Mesendoderm (in vitro differentiated cells): ENCODE results near the gene ZPR1.

ENCODE experiments used
- DNase-seq: peaks from one replicate; pipeline ENCODE4 v3.0.0; 2013
- H2AK5ac ChIP-seq: 2 replicates; pipeline ENCODE4 v1.6.1; 2013; ENCODE audit warnings: low read length, inconsistent platforms
- H2BK120ac ChIP-seq: 2 replicates; pipeline ENCODE4 v1.6.1; 2013; ENCODE audit warnings: low read depth, mild to moderate bottlenecking, low read length, moderate library complexity, mixed read lengths
- H2BK15ac ChIP-seq: replicated peaks from 2 replicates; pipeline ENCODE4 v1.6.1; 2013; ENCODE audit warnings: low read depth, mild to moderate bottlenecking, moderate library complexity
- H2BK5ac ChIP-seq: 2 replicates; pipeline ENCODE4 v1.6.1; 2013; ENCODE audit warnings: low read length, inconsistent platforms
- H3K18ac ChIP-seq: 2 replicates; pipeline ENCODE4 v1.6.1; 2013; ENCODE audit warnings: mild to moderate bottlenecking, low read length, mixed read lengths
- H3K23ac ChIP-seq: one replicate; pipeline ENCODE4 v1.6.1; 2013; ENCODE audit warnings: low read length
- H3K27ac ChIP-seq: 2 replicates; pipeline ENCODE4 v1.5.1; 2013; ENCODE audit warnings: low read depth, mild to moderate bottlenecking, inconsistent platforms, low read length, moderate library complexity
- H3K27me3 ChIP-seq: 2 replicates; pipeline ENCODE4 v1.6.1; 2013; ENCODE audit warnings: low read length, control low read depth, mild to moderate bottlenecking, inconsistent platforms; ENCODE audit not compliant: insufficient read depth, poor library complexity
- H3K36me3 ChIP-seq: 2 replicates; pipeline ENCODE4 v1.6.1; 2013; ENCODE audit warnings: low read length, inconsistent platforms; ENCODE audit not compliant: control insufficient read depth, insufficient read depth
- H3K4ac ChIP-seq: one replicate; pipeline ENCODE4 v1.6.1; 2013; ENCODE audit warnings: low read depth, mild to moderate bottlenecking, low read length, moderate library complexity
- H3K4me1 ChIP-seq: 2 replicates; pipeline ENCODE4 v1.6.1; 2013; ENCODE audit warnings: low read depth, low read length, inconsistent platforms; ENCODE audit not compliant: control insufficient read depth
- H3K4me2 ChIP-seq: 2 replicates; pipeline ENCODE4 v1.6.1; 2013; ENCODE audit warnings: low read length
- H3K4me3 ChIP-seq: 2 replicates; pipeline ENCODE4 v1.5.1; 2013; ENCODE audit warnings: mild to moderate bottlenecking, low read length
- H3K56ac ChIP-seq: one replicate; pipeline ENCODE4 v1.6.1; 2013; ENCODE audit warnings: low read length
- H3K79me1 ChIP-seq: 2 replicates; pipeline ENCODE4 v1.6.1; 2013; ENCODE audit warnings: low read length, inconsistent platforms
- H3K79me2 ChIP-seq: 2 replicates; pipeline ENCODE4 v1.6.1; 2013; ENCODE audit warnings: mild to moderate bottlenecking, low read length; ENCODE audit not compliant: control insufficient read depth, insufficient read depth
- H3K9ac ChIP-seq: 2 replicates; pipeline ENCODE4 v1.6.1; 2013; ENCODE audit warnings: low read length, inconsistent platforms
- H4K5ac ChIP-seq: one replicate; pipeline ENCODE4 v1.6.1; 2013; ENCODE audit warnings: low read length
- H4K8ac ChIP-seq: one replicate; pipeline ENCODE4 v1.6.1; 2013; ENCODE audit warnings: low read depth, mild to moderate bottlenecking, control low read depth, low read length, moderate library complexity
- WGBS: extraction: QIAGEN DNeasy Blood & Tissue Kit; methylation state at CpG from one replicate; pipeline ENCODE4 v1.1.7; 2013; ENCODE audit warnings: low lambda C conversion rate, missing lambda C conversion rate; ENCODE audit not compliant: insufficient coverage; ENCODE audit errors: extremely low coverage; 5-methylcytosine and 5-hydroxymethylcytosine counted together

ZPR1 gene

GRCh38 chr11:116833816-116834534 is 46.2 kb upstream of the ZPR1 start:
- Histone ChIP-seq H2BK5ac (no peak overlapping the region), H3K79me2 (no peaks in the 10 kb centered on the region), H2AK5ac (no peak overlapping the region), H3K4me1 (peaks cover 8% of the 10 kb centered on the region), H3K18ac (no peak overlapping the region), H3K23ac (no peak overlapping the region), H3K4me3 (no peak overlapping the region), H3K27me3 (no peaks in the 10 kb centered on the region), H3K79me1 (no peaks in the 10 kb centered on the region), H3K36me3 (no peaks in the 10 kb centered on the region), H3K9ac (no peak overlapping the region), H4K8ac (no peak overlapping the region), H4K5ac (no peak overlapping the region), H2BK15ac (no peak overlapping the region), H2BK120ac (no peak overlapping the region), H3K56ac (no peak overlapping the region), H3K27ac (no peak overlapping the region), H3K4me2 (no peak overlapping the region), H3K4ac (no peak overlapping the region)
- no peak for DNase-seq
- WGBS, result no CpG with 5 or more reads among the region's 14 CpGs

- H2BK120ac ChIP-seq, result no peak overlapping the region
- H4K5ac ChIP-seq, result no peak overlapping the region
- no peak overlapping the region for H2AK5ac ChIP-seq
- no peak overlapping the region for H3K4ac ChIP-seq
- no CpG with 5 or more reads among the region's 10 CpGs for WGBS
- H3K4me2 ChIP-seq, result no peak overlapping the region
- peaks cover 8% of the 10 kb centered on the region for H3K4me1 ChIP-seq
- no peak overlapping the region for H3K56ac ChIP-seq
- H3K36me3 ChIP-seq, result no peaks in the 10 kb centered on the region
- H3K27ac ChIP-seq, result no peak overlapping the region
- no peak overlapping the region for H2BK15ac ChIP-seq
- H3K79me1 ChIP-seq, result no peaks in the 10 kb centered on the region
- H3K18ac ChIP-seq, result no peak overlapping the region
- H4K8ac ChIP-seq, result no peak overlapping the region
- no peaks in the 10 kb centered on the region for H3K79me2 ChIP-seq
- H3K27me3 ChIP-seq, result no peaks in the 10 kb centered on the region
- no peak overlapping the region for H3K4me3 ChIP-seq
- H3K23ac ChIP-seq, result no peak overlapping the region
- H2BK5ac ChIP-seq, result no peak overlapping the region
- DNase-seq, result no peak
- no peak overlapping the region for H3K9ac ChIP-seq
These were observed 45.6 kb upstream of the ZPR1 start for GRCh38 chr11:116833491-116833815.

- no peak overlapping the region for H3K4ac ChIP-seq
These were observed 44.8 kb upstream of the ZPR1 start for GRCh38 chr11:116832350-116833290.

GRCh38 chr11:116831790-116832349 is 44.0 kb upstream of the ZPR1 start:
- H3K79me2 ChIP-seq, result no peaks in the 10 kb centered on the region
- no peak overlapping the region for H3K4me3 ChIP-seq
- H2BK15ac ChIP-seq, result no peak overlapping the region
- no CpG with 5 or more reads among the region's 7 CpGs for WGBS
- no peak overlapping the region for H2BK120ac ChIP-seq
- H2BK5ac ChIP-seq, result no peak overlapping the region
- H3K79me1 ChIP-seq, result no peaks in the 10 kb centered on the region
- H3K9ac ChIP-seq, result no peak overlapping the region
- H3K18ac ChIP-seq, result no peak overlapping the region
- H3K27me3 ChIP-seq, result no peaks in the 10 kb centered on the region
- peaks cover 2% of the 10 kb centered on the region for H3K4me1 ChIP-seq
- H3K4me2 ChIP-seq, result no peak overlapping the region
- DNase-seq, result no peak
- H2AK5ac ChIP-seq, result no peak overlapping the region
- H3K4ac ChIP-seq, result no peak overlapping the region
- no peak overlapping the region for H4K5ac ChIP-seq
- H4K8ac ChIP-seq, result no peak overlapping the region
- no peak overlapping the region for H3K56ac ChIP-seq
- H3K36me3 ChIP-seq, result no peaks in the 10 kb centered on the region
- no peak overlapping the region for H3K23ac ChIP-seq
- no peak overlapping the region for H3K27ac ChIP-seq

More at GRCh38 chr11:116832350-116833290, 44.8 kb upstream of the ZPR1 start:
- no peak overlapping the region for H3K4me3 ChIP-seq
- no peak overlapping the region for H2BK5ac ChIP-seq
- H3K4me1 ChIP-seq, result peaks cover 6% of the 10 kb centered on the region
- no peaks in the 10 kb centered on the region for H3K36me3 ChIP-seq
- H3K27ac ChIP-seq, result no peak overlapping the region
- H3K27me3 ChIP-seq, result no peaks in the 10 kb centered on the region
- no peak overlapping the region for H2AK5ac ChIP-seq
- H3K9ac ChIP-seq, result no peak overlapping the region
- no peak overlapping the region for H3K56ac ChIP-seq
- H3K18ac ChIP-seq, result no peak overlapping the region
- no peaks in the 10 kb centered on the region for H3K79me2 ChIP-seq
- no peak overlapping the region for H2BK120ac ChIP-seq
- H4K8ac ChIP-seq, result no peak overlapping the region
- no peak overlapping the region for H2BK15ac ChIP-seq
- no peak overlapping the region for H3K23ac ChIP-seq
- WGBS, result no CpG with 5 or more reads among the region's 13 CpGs
- no peaks in the 10 kb centered on the region for H3K79me1 ChIP-seq
- H4K5ac ChIP-seq, result no peak overlapping the region
- no peak for DNase-seq
- H3K4me2 ChIP-seq, result no peak overlapping the region

- H3K23ac ChIP-seq, result no peak overlapping the region
- H3K9ac ChIP-seq, result no peak overlapping the region
- H3K79me2 ChIP-seq, result no peaks in the 10 kb centered on the region
- WGBS, result no CpG with 5 or more reads among the region's 17 CpGs
- H4K8ac ChIP-seq, result no peak overlapping the region
- H2BK120ac ChIP-seq, result no peak overlapping the region
- no peak overlapping the region for H2BK5ac ChIP-seq
- H3K4ac ChIP-seq, result no peak overlapping the region
- no peak overlapping the region for H3K27ac ChIP-seq
- no peaks in the 10 kb centered on the region for H3K27me3 ChIP-seq
- H3K36me3 ChIP-seq, result no peaks in the 10 kb centered on the region
- no peak overlapping the region for H2BK15ac ChIP-seq
- DNase-seq, result no peak
- no peak overlapping the region for H3K18ac ChIP-seq
- no peak overlapping the region for H3K4me3 ChIP-seq
- peaks cover 1% of the 10 kb centered on the region for H3K4me1 ChIP-seq
- H3K79me1 ChIP-seq, result no peaks in the 10 kb centered on the region
- no peak overlapping the region for H3K4me2 ChIP-seq
- no peak overlapping the region for H3K56ac ChIP-seq
- no peak overlapping the region for H2AK5ac ChIP-seq
- H4K5ac ChIP-seq, result no peak overlapping the region
These were observed 42.5 kb upstream of the ZPR1 start for GRCh38 chr11:116830184-116830912.
